Urothelium cell line (cell line): ENCODE measurements around the gene UBQLN3.

ENCODE experiments used
- DNase-seq: peaks from one replicate; pipeline ENCODE4 v3.0.0; 2011; ENCODE audit warnings: low spot score, mixed read lengths
- FAIRE-seq: peaks from 2 replicates; lab custom pipeline; 2011; peaks lifted over from hg19 to GRCh38; lab: Jason Lieb, UNC

Gene UBQLN3

DNA sequence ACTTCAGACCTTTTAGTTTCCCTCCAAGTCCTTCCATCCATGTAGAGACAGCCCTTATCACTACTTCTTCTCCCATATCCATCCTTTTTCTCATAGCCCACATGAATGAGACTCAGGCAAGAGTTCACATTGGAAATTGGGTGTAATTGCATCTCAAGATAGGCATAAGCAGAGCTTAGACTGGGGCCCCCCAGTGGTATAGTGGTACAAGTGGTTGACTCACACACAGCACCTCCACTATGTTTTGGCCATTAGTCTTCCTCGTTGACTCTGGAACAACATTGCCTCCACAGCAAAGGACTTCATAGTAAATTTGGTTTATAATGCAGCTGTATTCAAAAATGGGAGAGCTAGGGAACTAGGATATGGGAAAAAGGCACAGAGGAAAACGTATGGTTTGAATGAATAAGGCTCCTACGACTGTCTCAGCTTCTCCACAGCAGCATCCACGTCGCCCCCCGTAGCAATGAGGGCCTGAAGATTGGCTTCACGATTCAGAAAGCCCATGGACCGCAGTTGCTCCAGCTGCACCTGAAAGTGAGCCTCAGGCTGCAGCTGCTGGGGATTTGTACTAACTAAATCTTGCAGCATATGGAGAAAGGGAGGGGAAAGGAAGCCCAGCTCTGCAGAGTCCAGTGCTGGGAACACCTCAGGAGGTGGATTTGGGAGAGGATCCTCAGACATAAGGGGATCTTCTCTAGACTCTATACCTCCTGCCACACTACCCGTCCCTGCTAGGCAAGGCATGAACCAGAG lies 2.4 kb downstream of the UBQLN3 start:
- no peak for DNase-seq
- FAIRE-seq = no peak

- FAIRE-seq (no peak), DNase-seq (no peak)
Observed at GRCh38 chr11:5505363-5506048, 4.3 kb downstream of the UBQLN3 start.

- DNase-seq = no peak
- no peak for FAIRE-seq
Observed at GRCh38 chr11:5504403-5504921, 5.3 kb downstream of the UBQLN3 start.

DNA sequence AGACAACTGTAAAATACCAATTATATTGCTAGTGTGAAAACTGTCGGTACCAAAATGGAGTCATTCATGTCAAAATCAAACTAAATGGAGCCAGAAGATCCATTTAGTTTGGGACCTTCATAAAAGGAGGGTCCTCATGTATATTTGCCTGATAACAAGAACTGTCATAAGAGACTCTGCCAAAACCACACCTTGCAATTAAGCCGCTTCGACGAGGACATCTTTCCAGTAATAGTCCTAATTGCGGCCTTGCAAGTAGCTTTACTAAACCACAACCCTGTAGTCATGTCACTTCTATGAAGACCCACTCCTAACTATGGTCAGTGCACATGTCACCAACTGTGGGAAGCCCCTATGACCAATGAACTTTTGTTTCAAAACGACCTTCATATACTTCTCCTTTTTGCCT lies 9.4 kb downstream of the UBQLN3 start:
- DNase-seq = no peak
- FAIRE-seq = no peak

DNA sequence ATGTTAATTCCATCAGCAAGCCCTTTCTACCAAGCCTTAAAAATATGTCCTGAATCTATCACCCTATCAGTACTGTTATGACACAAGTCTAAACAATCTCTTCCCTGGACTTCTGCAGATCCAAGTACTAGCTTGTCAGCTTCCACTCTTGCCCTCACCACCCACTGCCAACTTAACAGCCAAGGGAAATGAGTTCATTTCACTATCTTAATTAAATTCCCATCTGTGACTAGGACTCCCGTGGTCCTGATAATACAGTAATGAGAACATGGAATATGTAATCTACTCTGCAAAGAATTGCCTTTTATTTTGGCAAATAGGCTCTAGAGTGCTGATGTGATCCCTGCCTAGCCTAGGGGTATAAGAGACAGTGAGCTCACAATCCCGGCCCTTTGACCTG lies 10.1 kb downstream of the UBQLN3 start:
- FAIRE-seq (no peak), DNase-seq (no peak)

DNA sequence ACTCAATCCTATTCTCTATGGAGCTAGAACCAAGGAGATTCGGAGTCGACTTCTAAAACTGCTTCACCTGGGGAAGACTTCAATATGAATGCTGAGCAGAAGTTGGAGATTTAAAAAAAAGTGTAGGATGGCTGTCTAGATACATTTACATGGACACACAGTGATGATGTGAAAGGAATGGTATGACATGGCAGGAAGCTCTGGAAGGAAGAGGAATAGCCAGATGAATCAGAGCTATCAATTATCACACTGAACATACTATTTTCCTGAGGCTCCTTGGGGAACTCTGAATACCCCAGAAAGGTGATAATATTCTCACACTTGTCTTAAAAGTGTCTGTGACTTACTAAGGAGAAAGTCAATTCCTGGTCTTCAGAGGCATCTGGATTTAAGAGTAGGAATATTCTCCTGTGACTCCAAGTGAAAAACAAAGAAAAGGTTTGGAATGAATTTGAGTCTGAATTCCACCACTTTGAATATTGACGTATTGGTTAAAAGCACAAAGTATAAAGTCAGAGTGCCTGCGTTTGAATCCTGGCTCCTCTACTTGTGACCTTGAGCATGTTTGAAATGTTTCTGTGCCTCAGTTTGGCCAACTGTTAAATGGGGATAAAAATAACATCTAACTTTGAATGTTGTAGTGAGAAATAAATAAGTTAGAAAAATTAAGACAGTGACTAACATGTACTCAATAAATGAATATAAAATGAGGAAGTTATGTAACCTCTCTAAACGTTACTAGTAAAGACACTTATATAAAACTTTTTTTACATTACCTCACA lies 20.0 kb downstream of the UBQLN3 start:
- no peak for DNase-seq

DNA sequence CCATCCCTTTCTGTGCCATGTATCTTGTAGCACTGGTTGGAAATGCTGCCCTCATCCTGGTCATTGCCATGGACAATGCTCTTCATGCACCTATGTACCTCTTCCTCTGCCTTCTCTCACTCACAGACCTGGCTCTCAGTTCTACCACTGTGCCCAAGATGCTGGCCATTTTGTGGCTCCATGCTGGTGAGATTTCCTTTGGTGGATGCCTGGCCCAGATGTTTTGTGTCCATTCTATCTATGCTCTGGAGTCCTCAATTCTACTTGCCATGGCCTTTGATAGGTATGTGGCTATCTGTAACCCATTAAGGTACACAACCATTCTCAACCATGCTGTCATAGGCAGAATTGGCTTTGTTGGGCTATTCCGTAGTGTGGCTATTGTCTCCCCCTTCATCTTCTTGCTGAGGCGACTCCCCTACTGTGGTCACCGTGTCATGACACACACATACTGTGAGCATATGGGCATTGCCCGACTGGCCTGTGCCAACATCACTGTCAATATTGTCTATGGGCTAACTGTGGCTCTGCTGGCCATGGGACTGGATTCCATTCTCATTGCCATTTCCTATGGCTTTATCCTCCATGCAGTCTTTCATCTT lies 20.9 kb downstream of the UBQLN3 start:
- DNase-seq (no peak), FAIRE-seq (no peak)

More for the DNA sequence above, 20.0 kb downstream of the UBQLN3 start:
- FAIRE-seq = no peak

- DNase-seq (no peak), FAIRE-seq (no peak)
Observed at GRCh38 chr11:5488385-5488784, 21.4 kb downstream of the UBQLN3 start, which contains the start of gene OR52D1. OR52D1 (plus strand) TSS chr11:5488685; CDS start chr11:5488707, 22 bp downstream.

GRCh38 chr11:5486421-5486820 lies 23.3 kb downstream of the UBQLN3 start:
- FAIRE-seq (no peak), DNase-seq (no peak)

DNA sequence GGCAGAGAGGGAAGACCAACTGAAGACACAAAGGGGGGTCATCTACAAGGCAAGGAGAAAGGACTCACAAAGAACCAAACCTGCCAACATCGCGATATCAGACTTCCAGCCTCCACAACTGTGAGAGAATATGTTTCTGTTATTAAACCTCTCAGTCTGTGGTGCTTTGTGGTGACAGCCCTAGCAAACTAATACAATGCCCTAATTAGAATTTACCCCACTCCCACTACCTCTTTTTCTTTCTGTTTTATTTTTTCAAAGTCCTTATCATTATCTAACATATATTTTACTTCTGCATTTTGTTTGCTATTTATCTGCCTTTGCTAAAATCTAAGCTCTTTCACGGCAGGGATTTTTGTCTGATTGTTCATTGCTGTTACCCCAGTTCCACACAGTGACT lies 23.8 kb downstream of the UBQLN3 start:
- FAIRE-seq = no peak

GRCh38 chr11:5476186-5476819 lies 33.5 kb downstream of the UBQLN3 start:
- no peak for FAIRE-seq
- peak; percentile 50 for DNase-seq

More for the DNA sequence above, 23.8 kb downstream of the UBQLN3 start:
- no peak for DNase-seq

- FAIRE-seq = no peak
Observed at GRCh38 chr11:5473921-5474320, 35.8 kb downstream of the UBQLN3 start.

DNA sequence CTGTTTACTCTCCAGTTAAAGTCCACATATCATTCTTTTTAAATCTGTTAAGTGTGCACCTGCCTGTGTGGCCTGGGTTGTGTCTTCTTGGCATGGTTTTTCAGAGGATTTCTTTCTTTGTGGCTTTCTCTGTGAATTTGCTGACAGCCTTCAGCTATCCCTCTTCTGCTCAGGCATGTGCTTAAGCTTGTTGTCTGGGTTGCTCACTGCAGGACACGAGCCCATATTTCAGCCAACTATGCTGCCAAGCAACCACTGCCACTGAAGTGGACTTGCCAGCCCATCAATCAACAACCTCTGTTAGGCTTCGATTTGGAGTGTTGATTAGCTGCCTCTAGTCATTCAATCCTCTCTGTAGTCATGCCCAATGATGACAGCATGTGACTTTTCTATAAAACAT lies 42.2 kb downstream of the UBQLN3 start:
- no peak for FAIRE-seq
- no peak for DNase-seq

More at GRCh38 chr11:5473921-5474320, 35.8 kb downstream of the UBQLN3 start:
- no peak for DNase-seq

DNA sequence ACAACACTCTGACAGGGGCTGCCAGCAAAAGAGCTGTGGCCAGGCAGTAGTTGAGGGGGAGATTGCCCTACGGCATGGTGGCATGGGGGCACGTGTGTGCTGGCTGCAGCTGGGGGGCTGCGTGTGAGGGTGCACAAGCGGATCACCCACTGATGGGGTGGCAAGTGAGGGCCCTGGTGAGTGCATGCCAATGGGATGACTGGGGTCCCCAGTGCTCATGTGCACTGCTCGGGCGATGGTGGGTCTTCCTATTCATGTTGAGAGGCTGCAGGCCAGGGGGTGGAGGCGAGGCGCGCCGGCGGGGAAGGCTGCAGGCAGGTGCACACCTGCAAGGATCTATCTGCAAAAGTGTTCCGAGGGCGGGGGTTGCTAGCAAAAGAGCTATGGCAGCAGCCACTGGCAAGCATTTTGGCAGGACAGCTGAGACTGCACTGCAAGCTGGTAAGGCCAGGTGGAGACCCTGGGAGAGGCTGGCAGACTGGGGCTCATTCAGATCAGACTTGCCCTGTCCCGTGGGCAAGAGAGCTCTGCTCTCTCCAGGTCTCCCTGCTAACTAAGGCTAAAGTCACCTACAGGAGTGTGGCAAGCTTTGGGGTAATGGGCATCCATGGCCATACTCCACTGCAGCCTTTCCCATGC lies 48.7 kb downstream of the UBQLN3 start:
- FAIRE-seq = no peak
- DNase-seq = no peak
